Hepatocyte (in vitro differentiated cells): Measurements from ENCODE around the gene ZGRF1. TPM values are rescaled to one million over a fixed set of nuclear protein-coding genes. Genes with fewer than 3 reads are reported as not detected.
"Not testable (repeated sequence)": the region's sequence is repeated elsewhere in the genome, so short reads cannot be mapped to it uniquely, and the experiment has no call there.

Experiments
- DNase-seq: peaks from one replicate; pipeline ENCODE4 v3.0.0-alpha.2; 2016; ENCODE audit warnings: low spot score
- H2AFZ ChIP-seq: fragments of 200-600 bp; sonication (generic); 2 replicates; pipeline ENCODE4 v1.6.0; 2016; ENCODE audit warnings: antibody characterized with exemption, mild to moderate bottlenecking
- H3K27ac ChIP-seq: fragments of 200-600 bp; sonication (generic); 2 replicates; pipeline ENCODE4 v1.5.1; 2016; ENCODE audit warnings: mild to moderate bottlenecking
- H3K27me3 ChIP-seq: fragments of 200-600 bp; sonication (generic); 2 replicates; pipeline ENCODE4 v1.6.1; 2016
- H3K36me3 ChIP-seq: fragments of 200-600 bp; sonication (generic); replicated peaks from 2 replicates; pipeline ENCODE4 v1.5.1; 2016; ENCODE audit warnings: low read depth; ENCODE audit not compliant: insufficient read depth
- H3K4me1 ChIP-seq: fragments of 200-600 bp; sonication (generic); 2 replicates; pipeline ENCODE4 v1.5.1; 2016; ENCODE audit warnings: mild to moderate bottlenecking, moderate library complexity; ENCODE audit not compliant: insufficient read depth
- H3K4me2 ChIP-seq: fragments of 200-600 bp; sonication (generic); 2 replicates; pipeline ENCODE4 v1.6.0; 2016
- H3K4me3 ChIP-seq: fragments of 200-600 bp; sonication (generic); 2 replicates; pipeline ENCODE4 v1.5.1; 2016; ENCODE audit warnings: mild to moderate bottlenecking
- H3K79me2 ChIP-seq: fragments of 200-600 bp; sonication (generic); 2 replicates; pipeline ENCODE4 v1.6.0; 2017; ENCODE audit warnings: mild to moderate bottlenecking
- H3K9me2 ChIP-seq: fragments of 200-600 bp; sonication (generic); replicated peaks from 2 replicates; pipeline ENCODE4 v1.6.0; 2017; ENCODE audit warnings: mild to moderate bottlenecking; ENCODE audit not compliant: insufficient read depth
- H3K9me3 ChIP-seq: fragments of 200-600 bp; sonication (generic); 2 replicates; pipeline ENCODE4 v1.5.1; 2016; ENCODE audit warnings: low read depth, mild to moderate bottlenecking
- H4K20me1 ChIP-seq: fragments of 200-600 bp; sonication (generic); 2 replicates; pipeline ENCODE4 v1.6.0; 2016; ENCODE audit warnings: mild to moderate bottlenecking; ENCODE audit not compliant: insufficient read depth, poor library complexity, severe bottlenecking
- CTCF ChIP-seq: fragments of 200-600 bp; sonication (generic); IDR thresholded peaks from 2 replicates; pipeline ENCODE4 v1.5.1; 2016; ENCODE audit warnings: antibody characterized with exemption, mild to moderate bottlenecking; ENCODE audit not compliant: poor library complexity
- EZH2 ChIP-seq: fragments of 200-600 bp; sonication (generic); IDR thresholded peaks from 2 replicates; pipeline ENCODE4 v1.6.1; 2016; ENCODE audit warnings: antibody characterized with exemption, mild to moderate bottlenecking, borderline replicate concordance
- EZH2phosphoT487 ChIP-seq: fragments of 200-600 bp; sonication (generic); IDR thresholded peaks from one replicate; pipeline ENCODE4 v1.6.1; 2018; ENCODE audit warnings: antibody characterized with exemption, mild to moderate bottlenecking, low read depth, moderate library complexity; ENCODE audit not compliant: unreplicated experiment, severe bottlenecking
- WGBS: methylation state at CpG from one replicate; pipeline ENCODE4 v1.1.6; 2016; ENCODE audit warnings: low lambda C conversion rate; ENCODE audit errors: missing lambda C conversion rate; 5-methylcytosine and 5-hydroxymethylcytosine counted together
- polyA plus RNA-seq: library from polyadenylated mRNA; unstranded; fragments of >200 nt; fragmentation: Nextera tagmentation; extraction: Ambion mirVana; gene quantifications from 2 replicates; pipeline ENCODE4 v1.2.1, GENCODE V29; 2016
- total RNA-seq: library from RNA; depleted of rRNA; stranded (reverse); fragments of >200 nt; gene quantifications from 2 replicates; pipeline ENCODE4 v1.2.3, GENCODE V29; 2014

Gene ZGRF1
- total and polyA plus RNA-seq, 2 experiments from 2014 or later: 1.2 to 9.9 TPM

- Histone ChIP-seq H3K4me1 (peaks cover 6% of the 10 kb centered on the region), H3K9me2 (no peaks in the 10 kb centered on the region), H2AFZ (no peak overlapping the region), H3K79me2 (peaks cover 21% of the 10 kb centered on the region), H3K27me3 (no peaks in the 10 kb centered on the region), H4K20me1 (no peaks in the 10 kb centered on the region), H3K4me3 (no peak overlapping the region), H3K27ac (no peak overlapping the region), H3K4me2 (no peak overlapping the region), H3K9me3 (no peaks in the 10 kb centered on the region), H3K36me3 (no peaks in the 10 kb centered on the region)
- peak; percentile 28 for DNase-seq
- TF ChIP-seq EZH2phosphoT487 (no peak), CTCF (peak; percentile 59)
- 44% methylated on average over 4 of the region's 4 CpGs for WGBS
Measured at GRCh38 chr4:112633477-112634235, 3.1 kb downstream of the ZGRF1 start.

- no peak overlapping the region for H2AFZ ChIP-seq
- no peaks in the 10 kb centered on the region for H3K79me2 ChIP-seq
- no peaks in the 10 kb centered on the region for H4K20me1 ChIP-seq
- no peak for DNase-seq
- no peaks in the 10 kb centered on the region for H3K36me3 ChIP-seq
- WGBS: 77% methylated on average over 4 of the region's 4 CpGs
- H3K9me2 ChIP-seq: no peaks in the 10 kb centered on the region
- H3K4me1 ChIP-seq: no peaks in the 10 kb centered on the region
- no peak overlapping the region for H3K4me3 ChIP-seq
- no peak overlapping the region for H3K4me2 ChIP-seq
- no peaks in the 10 kb centered on the region for H3K9me3 ChIP-seq
- no peak for TF ChIP-seq EZH2
- no peak for TF ChIP-seq EZH2phosphoT487
- no peak for TF ChIP-seq CTCF
- H3K27me3 ChIP-seq: no peaks in the 10 kb centered on the region
- H3K27ac ChIP-seq: no peak overlapping the region
Measured at GRCh38 chr4:112626228-112626627, 10.5 kb downstream of the ZGRF1 start.

GRCh38 chr4:112616984-112617383 lies 19.7 kb downstream of the ZGRF1 start:
- Histone ChIP-seq H3K9me2 (no peaks in the 10 kb centered on the region), H3K4me1 (no peaks in the 10 kb centered on the region), H3K4me2 (no peak overlapping the region), H3K9me3 (no peaks in the 10 kb centered on the region), H3K27me3 (no peaks in the 10 kb centered on the region), H3K79me2 (no peaks in the 10 kb centered on the region), H4K20me1 (no peaks in the 10 kb centered on the region), H3K36me3 (no peaks in the 10 kb centered on the region), H2AFZ (no peak overlapping the region), H3K27ac (no peak overlapping the region), H3K4me3 (no peak overlapping the region)
- 98% methylated on average over 2 of the region's 2 CpGs for WGBS
- DNase-seq: no peak
- TF ChIP-seq CTCF: no peak
- TF ChIP-seq EZH2phosphoT487: no peak
- TF ChIP-seq EZH2: no peak

GRCh38 chr4:112612814-112613213 lies 23.9 kb downstream of the ZGRF1 start:
- DNase-seq, H3K36me3 ChIP-seq, H3K4me2 ChIP-seq, H3K79me2 ChIP-seq, H3K27me3 ChIP-seq, H3K27ac ChIP-seq, H3K4me1 ChIP-seq, H3K4me3 ChIP-seq, H2AFZ ChIP-seq, H3K9me2 ChIP-seq, H4K20me1 ChIP-seq, H3K9me3 ChIP-seq: not testable (repeated sequence)
- 80% methylated on average over 2 of the region's 2 CpGs for WGBS
